HG03135 (cell line): ENCODE data around the gene BET1.
A peak's percentile ranks its signal among the peaks of the same experiment; 100 is the strongest.
"Not testable (repeated sequence)": the region's sequence is repeated elsewhere in the genome, so short reads cannot be mapped to it uniquely, and the experiment has no call there.

Source experiments
- ATAC-seq: cut with Tn5 transposase; IDR thresholded peaks from one replicate; pipeline ENCODE4 v1.9.1; 2021; ENCODE audit warnings: mild to moderate bottlenecking, moderate library complexity; ENCODE audit not compliant: unreplicated experiment

The BET1 gene, protein sequence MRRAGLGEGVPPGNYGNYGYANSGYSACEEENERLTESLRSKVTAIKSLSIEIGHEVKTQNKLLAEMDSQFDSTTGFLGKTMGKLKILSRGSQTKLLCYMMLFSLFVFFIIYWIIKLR

DNA sequence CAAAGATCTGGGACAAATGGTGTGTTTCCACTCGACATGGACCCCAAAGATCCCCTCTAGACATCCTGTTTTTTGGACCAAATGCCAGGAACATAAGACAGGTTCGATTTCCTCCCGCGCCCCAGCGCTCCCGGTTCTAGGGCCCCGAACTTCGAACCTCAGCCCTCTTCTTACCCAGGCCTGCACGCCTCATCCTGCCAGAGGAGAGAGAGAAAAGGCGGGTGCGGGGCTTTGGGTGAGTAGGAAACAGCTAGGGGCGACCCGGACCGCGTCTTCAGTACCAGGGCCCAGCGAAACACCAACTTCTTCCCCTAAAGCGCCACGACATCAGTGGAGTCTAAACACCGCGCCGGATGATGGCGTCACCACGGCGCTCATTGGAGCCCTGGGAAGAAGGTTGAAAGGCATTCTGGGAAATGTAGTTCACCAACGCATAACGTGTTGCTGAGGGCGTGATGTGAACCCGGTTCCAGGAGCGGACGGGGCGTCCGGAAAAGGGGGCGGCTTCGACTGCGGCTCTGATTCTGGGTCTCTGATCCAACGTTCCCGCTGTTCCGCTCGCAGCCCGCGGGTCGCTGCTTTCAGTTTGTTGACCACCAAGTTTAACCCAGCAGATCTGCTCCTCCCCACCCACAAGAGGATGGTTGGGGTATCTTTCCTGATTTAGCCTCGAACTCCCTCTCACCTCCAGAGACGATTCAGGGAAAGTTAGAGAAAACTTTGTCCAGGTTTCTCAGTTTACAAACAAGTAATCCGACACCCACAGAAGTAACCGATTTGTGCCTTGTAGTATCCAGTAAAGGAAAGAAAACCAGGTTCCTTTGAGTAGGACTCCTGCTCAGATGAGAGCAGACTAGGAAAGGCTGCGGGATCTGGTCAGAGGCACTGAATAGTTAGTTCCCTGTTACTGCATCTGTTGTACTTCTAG, at the start of gene BET1:
Gene BET1, minus strand, starts transcription at position 332 of the 928 bp plus-strand sequence. Its CDS starts 139 bp downstream, at position 193.
- ATAC-seq = peak; percentile 96

- ATAC-seq = no peak
Measured at GRCh38 chr7:94053532-94053931, 49.4 kb upstream of the BET1 start.

- ATAC-seq = no peak
Measured at GRCh38 chr7:94052398-94053180, 48.4 kb upstream of the BET1 start.

- ATAC-seq = peak; percentile 85
Measured at GRCh38 chr7:94050046-94050445, 45.9 kb upstream of the BET1 start.

DNA sequence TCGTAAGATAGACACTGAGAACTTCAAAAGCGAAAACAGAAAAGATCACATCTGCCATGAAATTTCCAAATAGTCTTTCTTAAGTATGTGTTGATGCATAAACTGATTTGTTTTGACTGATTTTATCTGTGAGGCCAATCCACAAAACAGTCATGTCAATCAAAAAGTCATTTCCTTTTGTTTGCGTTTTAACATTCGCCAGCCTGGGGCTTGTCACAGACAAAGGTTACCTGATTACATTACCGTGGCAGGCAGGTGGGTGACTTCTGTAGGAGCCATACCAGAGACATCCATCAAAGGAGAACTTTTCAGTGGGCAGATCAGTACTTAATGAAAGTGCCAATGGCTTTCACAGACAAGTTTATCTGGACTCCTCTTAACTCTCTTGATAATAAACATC, 45.5 kb upstream of the BET1 start:
- ATAC-seq = peak; percentile 13

DNA sequence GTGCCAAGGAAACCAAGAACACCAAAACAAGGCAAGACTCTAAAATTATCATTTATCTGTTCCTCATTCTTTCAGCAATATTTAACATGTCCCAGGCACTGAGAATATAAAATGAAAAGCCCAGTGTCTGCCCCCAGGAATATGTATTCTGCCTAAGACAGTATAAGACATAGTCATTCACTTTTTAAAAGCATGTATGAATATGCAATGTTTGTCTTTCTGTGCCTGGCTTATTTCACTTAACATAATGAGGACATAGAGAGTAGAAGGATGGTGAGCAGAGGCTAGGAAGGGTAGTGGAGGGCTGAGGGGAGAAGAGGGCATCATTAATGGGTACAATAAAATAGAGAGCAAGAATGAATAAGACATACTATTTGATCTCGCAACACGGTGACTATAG, 44.6 kb upstream of the BET1 start:
- no peak for ATAC-seq

DNA sequence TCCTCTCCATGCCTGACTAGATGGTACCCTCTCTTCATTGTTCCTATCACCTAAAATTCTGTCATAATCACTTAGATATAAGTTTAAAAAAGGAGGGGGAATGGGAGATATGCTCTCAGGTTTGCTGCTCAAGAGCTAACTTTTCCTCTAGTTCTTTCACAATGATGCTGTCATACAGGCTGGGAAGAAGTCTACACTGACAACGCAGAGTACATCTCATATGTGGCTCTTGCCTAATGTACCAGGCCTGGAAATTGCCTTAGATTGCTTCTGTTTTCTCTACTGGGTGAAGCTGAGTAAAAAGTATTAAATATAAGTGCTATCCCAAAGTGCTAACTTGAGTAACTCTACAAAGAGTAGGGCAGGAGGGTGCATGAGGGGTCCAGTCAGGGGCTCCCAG, 43.8 kb upstream of the BET1 start:
- ATAC-seq = no peak

DNA sequence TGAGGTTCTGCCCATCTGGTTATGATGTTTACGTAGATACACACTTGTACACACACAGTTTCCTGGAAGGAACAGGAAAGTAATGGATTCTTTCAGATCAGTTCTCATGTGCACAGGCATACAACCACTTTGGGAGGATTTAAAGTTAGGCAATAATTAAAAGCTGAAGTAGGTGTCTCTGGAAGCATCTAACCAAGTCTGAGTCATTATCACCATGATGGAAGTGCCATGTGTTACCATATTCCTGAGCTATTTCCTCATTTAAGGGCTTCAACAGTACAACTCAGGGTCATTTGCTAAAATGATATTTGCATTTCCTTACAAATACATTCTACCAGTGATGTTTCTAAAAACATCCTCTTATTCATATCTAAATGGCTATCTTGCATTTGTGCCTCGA, 41.4 kb upstream of the BET1 start:
- no peak for ATAC-seq

DNA sequence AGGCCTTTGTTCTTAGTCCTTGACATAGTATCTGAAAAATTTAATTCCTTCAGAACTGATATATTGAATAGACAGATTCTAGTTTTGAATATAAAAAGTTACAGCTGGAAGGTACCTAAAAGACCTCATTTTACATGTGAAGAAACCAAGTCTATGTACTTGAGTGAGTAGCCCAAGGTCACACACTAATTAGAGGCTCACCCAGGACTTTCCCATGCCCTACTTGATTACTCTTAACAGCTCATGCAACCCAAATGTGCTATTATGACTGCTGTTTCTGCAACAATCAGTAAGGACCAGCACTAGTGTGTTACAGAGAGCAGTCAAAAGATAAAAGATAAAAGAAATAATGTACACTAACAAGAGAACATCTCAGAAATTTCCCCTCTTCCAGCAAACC, 40.7 kb upstream of the BET1 start:
- no peak for ATAC-seq

GRCh38 chr7:94043299-94043698, 39.1 kb upstream of the BET1 start:
- no peak for ATAC-seq

DNA sequence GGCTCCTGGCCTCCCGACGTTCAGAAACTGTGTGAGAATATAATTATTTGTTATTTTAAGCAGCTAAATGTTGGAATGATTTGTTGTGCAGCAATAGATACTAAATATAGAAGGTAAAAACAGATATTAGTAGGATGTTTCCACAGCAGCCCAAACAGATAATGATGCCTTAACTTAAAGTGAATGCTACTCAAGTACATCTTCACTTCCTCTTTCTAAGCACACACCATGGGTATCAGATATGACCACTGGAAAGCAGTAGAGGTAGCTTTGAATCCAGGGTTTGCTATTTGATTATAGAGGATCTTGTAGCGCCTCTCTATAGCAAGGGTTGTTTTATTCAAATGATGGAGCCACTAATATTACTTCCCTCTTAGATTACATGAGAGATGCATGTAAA, 38.2 kb upstream of the BET1 start:
- ATAC-seq = peak; percentile 95

- no peak for ATAC-seq
Measured at GRCh38 chr7:94041529-94041928, 37.4 kb upstream of the BET1 start.

- ATAC-seq = no peak
Measured at GRCh38 chr7:94040254-94040653, 36.1 kb upstream of the BET1 start.

DNA sequence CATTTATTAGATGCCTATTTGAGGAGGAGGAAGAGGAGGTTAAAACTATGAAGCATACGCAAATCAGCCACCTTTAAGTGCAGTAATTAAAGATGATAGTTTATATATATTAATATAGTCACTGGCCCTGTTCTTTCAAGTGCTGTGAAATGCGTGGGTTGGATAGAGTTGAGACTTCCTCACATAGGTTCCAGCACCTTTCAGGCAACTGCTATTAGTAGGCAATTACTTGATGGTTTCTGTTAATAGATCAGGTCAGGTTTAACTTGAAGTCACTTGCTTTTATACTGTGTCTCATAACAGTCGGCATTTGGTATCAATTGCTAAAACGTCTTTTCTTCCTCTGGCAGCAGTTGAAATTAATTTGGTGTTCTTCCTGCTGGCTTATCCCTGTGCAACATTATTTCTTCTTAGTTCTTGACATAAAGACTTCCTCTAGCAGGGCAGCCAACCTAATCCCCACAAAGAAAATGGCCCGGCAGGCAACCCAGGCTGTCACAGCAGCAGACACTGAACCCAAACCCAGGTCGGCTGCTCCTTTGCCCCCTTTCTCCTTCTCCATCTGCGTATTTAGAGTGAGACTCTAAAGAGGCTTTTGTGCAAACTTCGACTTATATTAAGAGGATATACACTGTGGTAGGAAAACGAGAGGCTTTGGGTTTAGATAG, 35.3 kb upstream of the BET1 start:
- ATAC-seq = no peak

DNA sequence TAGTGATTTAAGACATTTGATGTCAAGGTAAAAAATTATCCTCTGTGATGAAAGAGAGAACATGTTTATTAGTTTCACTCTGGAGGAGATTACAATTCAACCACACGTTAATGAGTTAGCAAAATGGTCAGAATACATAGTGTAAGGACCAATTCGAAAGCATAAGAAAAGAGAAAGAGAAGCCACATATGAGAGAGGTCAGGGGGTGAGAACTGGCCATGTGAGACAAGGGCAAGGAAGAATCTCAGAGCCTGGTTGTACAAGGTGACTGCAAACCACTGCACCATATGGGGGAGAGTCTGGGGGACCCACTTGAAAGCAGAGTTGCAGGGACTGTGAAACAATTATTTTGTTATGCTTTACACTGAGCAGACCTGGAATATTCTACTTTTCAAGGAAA, 27.7 kb upstream of the BET1 start:
- ATAC-seq = no peak

DNA sequence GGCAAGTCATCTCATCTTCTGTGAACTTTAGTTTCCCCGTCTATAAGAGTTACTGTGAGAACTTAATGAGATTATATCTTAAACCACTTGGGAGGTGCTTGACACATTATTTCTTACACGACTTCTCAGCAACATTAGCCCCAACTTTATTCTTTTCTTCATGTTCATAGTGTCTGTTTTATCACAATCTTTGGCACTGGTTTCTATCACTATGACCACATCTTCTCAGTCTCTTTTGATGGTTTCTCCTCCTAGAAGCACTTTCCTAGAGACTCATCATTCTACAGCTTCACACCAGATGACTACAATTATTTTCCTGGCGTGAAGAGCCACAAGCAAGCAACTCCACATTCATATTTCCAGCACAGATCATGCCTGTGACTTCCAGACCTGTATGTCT, 26.5 kb upstream of the BET1 start:
- no peak for ATAC-seq

DNA sequence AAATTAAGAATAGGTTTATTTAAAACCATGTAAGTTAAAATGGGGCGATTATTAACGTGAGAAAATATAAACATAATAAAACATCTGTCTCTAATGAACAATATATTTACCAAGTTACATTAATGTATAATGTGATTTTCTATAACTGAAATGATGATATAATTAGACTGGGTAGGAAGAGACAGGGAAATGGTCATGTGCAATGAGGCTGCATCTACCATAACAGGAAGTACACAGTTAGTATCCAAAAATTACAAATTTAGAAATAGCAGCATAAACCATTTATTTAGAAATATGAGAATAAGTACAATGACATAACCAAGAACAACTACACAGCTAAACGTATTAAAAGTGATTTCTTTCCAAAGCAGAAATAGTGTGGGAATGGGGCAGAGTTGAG, 25.8 kb upstream of the BET1 start:
- no peak for ATAC-seq

- no peak for ATAC-seq
Measured at GRCh38 chr7:94028768-94029167, 24.6 kb upstream of the BET1 start.

- not testable (repeated sequence) for ATAC-seq
Measured at GRCh38 chr7:94026619-94027018, 22.5 kb upstream of the BET1 start.

DNA sequence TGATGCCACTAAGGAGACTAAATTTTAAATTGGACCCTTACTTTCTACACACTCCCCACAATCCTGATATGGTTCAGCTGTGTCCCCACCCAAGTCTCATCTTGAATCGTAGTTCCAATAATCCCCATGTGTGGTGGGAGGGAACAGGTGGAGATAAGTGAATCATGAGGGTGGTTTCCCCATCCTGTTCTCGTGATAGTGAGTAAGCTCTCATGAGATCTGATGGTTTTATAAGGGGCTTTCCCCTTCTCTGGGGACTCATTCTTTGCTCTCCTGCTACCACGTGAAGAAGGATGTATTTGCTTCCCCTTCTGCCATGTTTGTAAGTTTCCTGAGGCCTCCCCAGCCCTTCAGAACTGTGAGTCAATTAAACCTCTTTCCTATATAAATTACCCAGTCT, 18.4 kb upstream of the BET1 start:
- no peak for ATAC-seq

DNA sequence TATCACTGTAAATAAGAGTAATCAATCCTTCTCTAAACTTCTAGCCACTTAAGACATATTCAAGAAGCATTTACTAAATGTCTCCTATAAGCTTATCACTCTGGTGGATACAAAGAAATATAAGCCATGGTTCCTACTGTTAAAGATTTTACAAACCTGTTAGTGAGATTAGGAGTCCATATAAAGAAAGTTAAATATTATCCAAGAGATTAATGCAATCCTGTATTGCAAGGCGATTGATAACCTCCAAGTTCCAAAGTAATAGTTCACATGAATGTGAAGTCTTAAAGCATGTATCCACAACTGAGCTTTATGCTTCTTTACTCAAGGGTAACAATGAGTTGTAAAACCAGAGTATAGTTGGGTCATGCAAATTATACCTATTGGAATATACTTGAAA, 12.6 kb upstream of the BET1 start:
- no peak for ATAC-seq
